CD1c-positive myeloid dendritic cell (primary cell): ENCODE measurements around the gene TIMM22.

ENCODE experiments used
- DNase-seq: peaks from one replicate; pipeline ENCODE4 v3.0.0-alpha.2; 2016; ENCODE audit errors: extremely low spot score

TIMM22 gene

GRCh38 chr17:1022278-1023024 lies 25.5 kb downstream of the TIMM22 start:
- no peak for DNase-seq

- no peak for DNase-seq
Measured at GRCh38 chr17:1024076-1024475, 27.1 kb downstream of the TIMM22 start.

- DNase-seq = no peak
Measured at GRCh38 chr17:1025733-1026598, 29.0 kb downstream of the TIMM22 start.

- DNase-seq = no peak
Measured at GRCh38 chr17:1026599-1026975, 29.7 kb downstream of the TIMM22 start.

- no peak for DNase-seq
Measured at GRCh38 chr17:1027044-1027443, 30.1 kb downstream of the TIMM22 start.

GRCh38 chr17:1029196-1029921 lies 32.4 kb downstream of the TIMM22 start:
- DNase-seq = no peak

- DNase-seq = no peak
Measured at GRCh38 chr17:1029922-1030644, 33.2 kb downstream of the TIMM22 start.

GRCh38 chr17:1030684-1031532 lies 34.0 kb downstream of the TIMM22 start:
- no peak for DNase-seq

GRCh38 chr17:1031711-1032110 lies 34.8 kb downstream of the TIMM22 start:
- no peak for DNase-seq

GRCh38 chr17:1032391-1032790 lies 35.5 kb downstream of the TIMM22 start:
- no peak for DNase-seq

GRCh38 chr17:1033503-1033902 lies 36.6 kb downstream of the TIMM22 start:
- peak; percentile 56 for DNase-seq

GRCh38 chr17:1034652-1035210 lies 37.8 kb downstream of the TIMM22 start:
- DNase-seq = no peak

- DNase-seq = no peak
Measured at GRCh38 chr17:1035546-1036170, 38.7 kb downstream of the TIMM22 start.

GRCh38 chr17:1036171-1036844 lies 39.4 kb downstream of the TIMM22 start:
- no peak for DNase-seq

GRCh38 chr17:1036845-1037237 lies 39.9 kb downstream of the TIMM22 start:
- DNase-seq = no peak

- DNase-seq = no peak
Measured at GRCh38 chr17:1037238-1037879, 40.4 kb downstream of the TIMM22 start.

GRCh38 chr17:1038459-1039122 lies 41.7 kb downstream of the TIMM22 start:
- DNase-seq = no peak

- DNase-seq = no peak
Measured at GRCh38 chr17:1039123-1039507, 42.2 kb downstream of the TIMM22 start.
